HepG2 (cell line): ENCODE measurements around the gene NIT2. TPM values are rescaled to one million over a fixed set of nuclear protein-coding genes. Genes with fewer than 3 reads are reported as not detected.

ENCODE experiments used
- ATAC-seq: fragments of 200-7000 bp; cut with Tn5 transposase; 3 replicates; pipeline ENCODE4 v1.9.1; 2020; ENCODE audit warnings: mild to moderate bottlenecking, moderate library complexity
- BruUV-seq: library from RNA; stranded (reverse); fragments of 400-500 nt; replicated peaks from 2 replicates; lab custom pipeline; 2021; lab: Mats Ljungman, UMichigan
- CTCF ChIA-PET: fragments of 300-600 bp; formaldehyde crosslinking; extraction: SDS; loops from one replicate; lab custom pipeline; 2021; ENCODE audit warnings: low total read pairs, inconsistent platforms, low intra/inter-chr PET ratio; lab: Yijun Ruan, JAX
- POLR2A ChIA-PET: fragments of 350-600 bp; sonication (Branson Sonifier 250); formaldehyde crosslinking; loops from one replicate; lab custom pipeline; 2020; ENCODE audit warnings: antibody characterized with exemption, inconsistent platforms; lab: Yijun Ruan, JAX
- DNase-seq: peaks from one replicate; pipeline ENCODE4 v3.0.0-alpha.2; 2015; ENCODE audit warnings: low spot score
- FAIRE-seq: peaks from 3 replicates; lab custom pipeline; 2011; peaks lifted over from hg19 to GRCh38; lab: Jason Lieb, UNC
- H2AFZ ChIP-seq: one replicate; pipeline ENCODE4 v1.6.1; 2011; ENCODE audit warnings: low read length, inconsistent platforms
- H3K27ac ChIP-seq: fragments of 300-600 bp; 3 replicates; pipeline ENCODE4 v1.8.0; 2011; ENCODE audit warnings: mixed run types, mild to moderate bottlenecking, mixed read lengths, low read length, inconsistent platforms; ENCODE audit not compliant: insufficient read depth; ENCODE audit errors: extremely low read length
- H3K27me3 ChIP-seq, 2 experiments: fragments of 200-600 bp in 1 of 2; 2 replicates in 1 of 2; 3 replicates in 1 of 2; pipeline versions ENCODE4 v1.6.0 to v1.8.0; 2011; ENCODE audit warnings: low read length in 2 of 2, mild to moderate bottlenecking in 2 of 2, moderate library complexity in 2 of 2, inconsistent platforms in 1 of 2; ENCODE audit not compliant: insufficient read depth in 2 of 2, control insufficient read depth in 1 of 2
- H3K36me3 ChIP-seq, 2 experiments: fragments of 200-600 bp in 1 of 2; replicated peaks in 1 of 2; 2 replicates in 1 of 2; 3 replicates in 1 of 2; pipeline versions ENCODE4 v1.5.1 to v1.8.0; 2011; ENCODE audit warnings: low read length in 2 of 2, inconsistent platforms in 1 of 2; ENCODE audit not compliant: insufficient read depth in 2 of 2, control insufficient read depth in 1 of 2
- H3K4me1 ChIP-seq: 2 replicates; pipeline ENCODE4 v1.5.1; 2012; ENCODE audit warnings: low read length, inconsistent platforms; ENCODE audit not compliant: insufficient read depth
- H3K4me2 ChIP-seq: 2 replicates; pipeline ENCODE4 v1.6.0; 2011; ENCODE audit warnings: low read depth, low read length, inconsistent platforms
- H3K4me3 ChIP-seq, 3 experiments: fragments of 200-600 bp in 1 of 3; sonication (generic), shearing (Covaris generic) in 1 of 3; replicated peaks in 1 of 3; 2 replicates each; pipeline ENCODE4 v1.5.1; 2011 to 2016; ENCODE audit warnings: low read length in 3 of 3, inconsistent platforms in 2 of 3, low read depth in 2 of 3, mild to moderate bottlenecking in 2 of 3, control low read depth in 1 of 3, mixed read lengths in 1 of 3; ENCODE audit not compliant: insufficient read depth in 1 of 3
- H3K79me2 ChIP-seq: one replicate; pipeline ENCODE4 v1.6.1; 2011; ENCODE audit warnings: low read length, inconsistent platforms; ENCODE audit not compliant: insufficient read depth
- H3K9ac ChIP-seq: 2 replicates; pipeline ENCODE4 v1.6.0; 2011; ENCODE audit warnings: mild to moderate bottlenecking, low read depth, low read length, inconsistent platforms; ENCODE audit not compliant: insufficient read depth
- H3K9me3 ChIP-seq: 2 replicates; pipeline ENCODE4 v1.5.1; 2012; ENCODE audit warnings: mild to moderate bottlenecking, low read length
- H4K20me1 ChIP-seq: 2 replicates; pipeline ENCODE4 v1.6.0; 2011; ENCODE audit warnings: inconsistent platforms, mild to moderate bottlenecking, low read length, moderate library complexity; ENCODE audit not compliant: insufficient read depth
- ERF ChIP-seq: IDR thresholded peaks from 2 replicates; pipeline ENCODE4 v1.6.1; 2018; ENCODE audit warnings: missing biosample characterization, missing genetic modification reagents
- JUNB ChIP-seq: sonication (generic); formaldehyde crosslinking; IDR thresholded peaks from 2 replicates; pipeline ENCODE4 v1.8.0; 2022; ENCODE audit warnings: missing genetic modification reagents, mild to moderate bottlenecking, borderline replicate concordance
- KDM1A ChIP-seq: IDR thresholded peaks from 2 replicates; pipeline ENCODE4 v1.6.1; 2016; ENCODE audit warnings: missing compliant biosample characterization
- NKX3-1 ChIP-seq: sonication (generic); formaldehyde crosslinking; IDR thresholded peaks from 2 replicates; pipeline ENCODE4 v1.5.0; 2020; ENCODE audit warnings: missing genetic modification reagents
- SP140L ChIP-seq: sonication (generic); formaldehyde crosslinking; IDR thresholded peaks from 2 replicates; pipeline ENCODE4 v1.4.0; 2020; ENCODE audit warnings: missing genetic modification reagents, borderline replicate concordance
- ZBTB38 ChIP-seq: sonication (generic); formaldehyde crosslinking; IDR thresholded peaks from 2 replicates; pipeline ENCODE4 v1.5.1; 2020; ENCODE audit warnings: mild to moderate bottlenecking, missing genetic modification reagents
- ZNF251 ChIP-seq: sonication (generic); formaldehyde crosslinking; IDR thresholded peaks from 2 replicates; pipeline ENCODE4 v1.9.0; 2021; ENCODE audit warnings: mild to moderate bottlenecking, missing genetic modification reagents
- WGBS: methylation state at CpG from one replicate; pipeline ENCODE4 v1.1.6; 2017; ENCODE audit warnings: low lambda C conversion rate; 5-methylcytosine and 5-hydroxymethylcytosine counted together
- in situ Hi-C: cut with HindIII; loops from 2 replicates; pipeline ENCODE4 v1.10.0; 2017; ENCODE audit warnings: low pct_unique_long_range_greater_than_20kb; ENCODE audit not compliant: extremely low pct_ligation_motif_present
- intact Hi-C: fragments of 100-400 bp; cut with micrococcal nuclease; formaldehyde crosslinking; loops from one replicate; pipeline ENCODE4 v1.10.0; 2022; ENCODE audit not compliant: unreplicated experiment
- polyA plus RNA-seq, 8 experiments: library from polyadenylated mRNA; depleted of rRNA in 3 of 8; stranded (reverse) in 7 of 8; unstranded in 1 of 8; fragments of >200 nt; fragmentation: Illumina TruSeq in 4 of 8; extraction: Trizol in 4 of 8; gene quantifications; 2 replicates each; pipeline versions ENCODE4 v1.2.1 to v1.2.3, GENCODE V29; 2011 to 2016; ENCODE audit warnings: low read depth in 4 of 8, missing spikeins in 1 of 8, mixed read lengths in 1 of 8; ENCODE audit not compliant: insufficient read depth in 1 of 8
- total RNA-seq, 5 experiments: library from RNA; depleted of rRNA; stranded (reverse); fragments of >200 nt; fragmentation: Illumina TruSeq; extraction: Trizol; gene quantifications; 2 replicates each; pipeline ENCODE4 v1.2.3, GENCODE V29; 2016; ENCODE audit warnings: low read depth in 1 of 5
- TF ChIP-seq, protein P1 (sequence below): sonication (generic); formaldehyde crosslinking; conservative IDR thresholded peaks from 2 replicates; pipeline ENCODE4 v1.4.0; 2020; ENCODE audit warnings: missing genetic modification reagents
- TF ChIP-seq, protein P2 (sequence below): sonication (generic); formaldehyde crosslinking; IDR thresholded peaks from 2 replicates; pipeline ENCODE4 v1.4.0; 2020; ENCODE audit warnings: missing genetic modification reagents
- TF ChIP-seq, protein P3 (sequence below): sonication (generic); formaldehyde crosslinking; IDR thresholded peaks from 2 replicates; pipeline ENCODE4 v1.5.0; 2020; ENCODE audit warnings: missing genetic modification reagents
- TF ChIP-seq, protein P4 (sequence below): sonication (generic); formaldehyde crosslinking; IDR thresholded peaks from 2 replicates; pipeline ENCODE4 v1.4.0; 2020; ENCODE audit warnings: missing genetic modification reagents, mild to moderate bottlenecking, borderline replicate concordance
- TF ChIP-seq, protein P5 (sequence below): sonication (generic); formaldehyde crosslinking; IDR thresholded peaks from 2 replicates; pipeline ENCODE4 v1.4.0; 2020; ENCODE audit warnings: low read depth, mild to moderate bottlenecking, missing genetic modification reagents
- TF ChIP-seq, protein P6 (sequence below): sonication (generic); formaldehyde crosslinking; IDR thresholded peaks from 2 replicates; pipeline ENCODE4 v1.5.1; 2020; ENCODE audit warnings: mild to moderate bottlenecking, missing genetic modification reagents, moderate library complexity
- TF ChIP-seq, protein P7 (sequence below): IDR thresholded peaks from 2 replicates; pipeline ENCODE4 v1.6.1; 2016

The NIT2 gene
- total and polyA plus RNA-seq, 2 of the 13 experiments (the other 11 are each of a cell fraction or from before 2014, with no cell fraction given): 43.4 to 49.1 TPM

DNA sequence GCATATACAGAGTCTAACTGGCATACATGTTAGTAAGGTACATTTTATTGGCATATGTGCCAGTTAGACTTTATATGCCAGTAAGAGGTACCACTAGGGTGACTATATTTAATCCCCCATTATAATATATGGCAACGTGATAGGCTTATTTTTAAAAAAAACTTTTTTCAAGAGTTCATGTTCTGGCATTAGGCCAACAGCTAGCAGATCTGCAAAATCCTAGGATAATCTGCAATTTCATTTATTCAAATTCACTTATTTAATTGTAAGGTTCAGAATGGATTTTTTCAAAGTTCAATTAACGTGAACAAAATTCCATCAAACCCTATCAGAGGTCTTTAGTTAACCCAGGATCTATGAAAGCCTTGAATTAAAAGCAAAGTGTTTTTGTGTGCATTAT lies 31.9 kb downstream of the NIT2 start (continued):
- TF ChIP-seq, protein P1, sequence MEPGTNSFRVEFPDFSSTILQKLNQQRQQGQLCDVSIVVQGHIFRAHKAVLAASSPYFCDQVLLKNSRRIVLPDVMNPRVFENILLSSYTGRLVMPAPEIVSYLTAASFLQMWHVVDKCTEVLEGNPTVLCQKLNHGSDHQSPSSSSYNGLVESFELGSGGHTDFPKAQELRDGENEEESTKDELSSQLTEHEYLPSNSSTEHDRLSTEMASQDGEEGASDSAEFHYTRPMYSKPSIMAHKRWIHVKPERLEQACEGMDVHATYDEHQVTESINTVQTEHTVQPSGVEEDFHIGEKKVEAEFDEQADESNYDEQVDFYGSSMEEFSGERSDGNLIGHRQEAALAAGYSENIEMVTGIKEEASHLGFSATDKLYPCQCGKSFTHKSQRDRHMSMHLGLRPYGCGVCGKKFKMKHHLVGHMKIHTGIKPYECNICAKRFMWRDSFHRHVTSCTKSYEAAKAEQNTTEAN: no peak
- TF ChIP-seq, protein P2, sequence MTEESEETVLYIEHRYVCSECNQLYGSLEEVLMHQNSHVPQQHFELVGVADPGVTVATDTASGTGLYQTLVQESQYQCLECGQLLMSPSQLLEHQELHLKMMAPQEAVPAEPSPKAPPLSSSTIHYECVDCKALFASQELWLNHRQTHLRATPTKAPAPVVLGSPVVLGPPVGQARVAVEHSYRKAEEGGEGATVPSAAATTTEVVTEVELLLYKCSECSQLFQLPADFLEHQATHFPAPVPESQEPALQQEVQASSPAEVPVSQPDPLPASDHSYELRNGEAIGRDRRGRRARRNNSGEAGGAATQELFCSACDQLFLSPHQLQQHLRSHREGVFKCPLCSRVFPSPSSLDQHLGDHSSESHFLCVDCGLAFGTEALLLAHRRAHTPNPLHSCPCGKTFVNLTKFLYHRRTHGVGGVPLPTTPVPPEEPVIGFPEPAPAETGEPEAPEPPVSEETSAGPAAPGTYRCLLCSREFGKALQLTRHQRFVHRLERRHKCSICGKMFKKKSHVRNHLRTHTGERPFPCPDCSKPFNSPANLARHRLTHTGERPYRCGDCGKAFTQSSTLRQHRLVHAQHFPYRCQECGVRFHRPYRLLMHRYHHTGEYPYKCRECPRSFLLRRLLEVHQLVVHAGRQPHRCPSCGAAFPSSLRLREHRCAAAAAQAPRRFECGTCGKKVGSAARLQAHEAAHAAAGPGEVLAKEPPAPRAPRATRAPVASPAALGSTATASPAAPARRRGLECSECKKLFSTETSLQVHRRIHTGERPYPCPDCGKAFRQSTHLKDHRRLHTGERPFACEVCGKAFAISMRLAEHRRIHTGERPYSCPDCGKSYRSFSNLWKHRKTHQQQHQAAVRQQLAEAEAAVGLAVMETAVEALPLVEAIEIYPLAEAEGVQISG (CRISPR knock-in tag): no peak
- no peak for TF ChIP-seq ZBTB38
- TF ChIP-seq, all 625 proteins: peak for 0

DNA sequence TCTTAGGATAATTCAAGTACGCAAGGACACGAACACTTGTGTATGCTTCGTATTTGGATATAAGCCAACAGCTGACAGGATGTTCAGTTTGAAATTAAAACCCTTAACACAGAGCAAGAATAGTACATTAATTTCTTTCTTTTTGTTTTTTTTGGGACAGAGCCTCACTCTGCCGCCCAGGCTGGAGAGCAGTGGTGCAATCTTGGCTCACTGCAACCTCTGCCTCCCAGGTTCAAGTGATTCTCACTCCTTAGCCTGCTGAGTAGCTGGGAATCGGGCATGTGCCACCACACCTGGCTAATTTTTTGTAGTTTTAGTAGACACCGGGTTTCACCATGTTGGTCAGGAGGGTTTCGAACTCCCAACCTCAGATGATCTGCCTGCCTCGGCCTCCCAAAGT lies 33.9 kb downstream of the NIT2 start:
- intact Hi-C loops (no loop called here), in situ Hi-C loops (no loop called here)
- TF ChIP-seq, protein P3, sequence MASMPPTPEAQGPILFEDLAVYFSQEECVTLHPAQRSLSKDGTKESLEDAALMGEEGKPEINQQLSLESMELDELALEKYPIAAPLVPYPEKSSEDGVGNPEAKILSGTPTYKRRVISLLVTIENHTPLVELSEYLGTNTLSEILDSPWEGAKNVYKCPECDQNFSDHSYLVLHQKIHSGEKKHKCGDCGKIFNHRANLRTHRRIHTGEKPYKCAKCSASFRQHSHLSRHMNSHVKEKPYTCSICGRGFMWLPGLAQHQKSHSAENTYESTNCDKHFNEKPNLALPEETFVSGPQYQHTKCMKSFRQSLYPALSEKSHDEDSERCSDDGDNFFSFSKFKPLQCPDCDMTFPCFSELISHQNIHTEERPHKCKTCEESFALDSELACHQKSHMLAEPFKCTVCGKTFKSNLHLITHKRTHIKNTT (CRISPR knock-in tag): no peak
- TF ChIP-seq SP140L (CRISPR knock-in tag) (no peak), ERF (CRISPR knock-in tag) (no peak), JUNB (CRISPR knock-in tag) (no peak), ZNF251 (no peak), NKX3-1 (CRISPR knock-in tag) (no peak), KDM1A (CRISPR knock-in tag) (no peak)
- TF ChIP-seq, protein P4, sequence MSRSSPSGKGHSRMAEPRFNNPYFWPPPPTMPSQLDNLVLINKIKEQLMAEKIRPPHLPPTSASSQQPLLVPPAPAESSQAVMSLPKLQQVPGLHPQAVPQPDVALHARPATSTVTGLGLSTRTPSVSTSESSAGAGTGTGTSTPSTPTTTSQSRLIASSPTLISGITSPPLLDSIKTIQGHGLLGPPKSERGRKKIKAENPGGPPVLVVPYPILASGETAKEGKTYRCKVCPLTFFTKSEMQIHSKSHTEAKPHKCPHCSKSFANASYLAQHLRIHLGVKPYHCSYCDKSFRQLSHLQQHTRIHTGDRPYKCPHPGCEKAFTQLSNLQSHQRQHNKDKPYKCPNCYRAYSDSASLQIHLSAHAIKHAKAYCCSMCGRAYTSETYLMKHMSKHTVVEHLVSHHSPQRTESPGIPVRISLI (CRISPR knock-in tag): no peak
- TF ChIP-seq, protein P5, sequence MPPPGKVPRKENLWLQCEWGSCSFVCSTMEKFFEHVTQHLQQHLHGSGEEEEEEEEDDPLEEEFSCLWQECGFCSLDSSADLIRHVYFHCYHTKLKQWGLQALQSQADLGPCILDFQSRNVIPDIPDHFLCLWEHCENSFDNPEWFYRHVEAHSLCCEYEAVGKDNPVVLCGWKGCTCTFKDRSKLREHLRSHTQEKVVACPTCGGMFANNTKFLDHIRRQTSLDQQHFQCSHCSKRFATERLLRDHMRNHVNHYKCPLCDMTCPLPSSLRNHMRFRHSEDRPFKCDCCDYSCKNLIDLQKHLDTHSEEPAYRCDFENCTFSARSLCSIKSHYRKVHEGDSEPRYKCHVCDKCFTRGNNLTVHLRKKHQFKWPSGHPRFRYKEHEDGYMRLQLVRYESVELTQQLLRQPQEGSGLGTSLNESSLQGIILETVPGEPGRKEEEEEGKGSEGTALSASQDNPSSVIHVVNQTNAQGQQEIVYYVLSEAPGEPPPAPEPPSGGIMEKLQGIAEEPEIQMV: no peak
- TF ChIP-seq, protein P6, sequence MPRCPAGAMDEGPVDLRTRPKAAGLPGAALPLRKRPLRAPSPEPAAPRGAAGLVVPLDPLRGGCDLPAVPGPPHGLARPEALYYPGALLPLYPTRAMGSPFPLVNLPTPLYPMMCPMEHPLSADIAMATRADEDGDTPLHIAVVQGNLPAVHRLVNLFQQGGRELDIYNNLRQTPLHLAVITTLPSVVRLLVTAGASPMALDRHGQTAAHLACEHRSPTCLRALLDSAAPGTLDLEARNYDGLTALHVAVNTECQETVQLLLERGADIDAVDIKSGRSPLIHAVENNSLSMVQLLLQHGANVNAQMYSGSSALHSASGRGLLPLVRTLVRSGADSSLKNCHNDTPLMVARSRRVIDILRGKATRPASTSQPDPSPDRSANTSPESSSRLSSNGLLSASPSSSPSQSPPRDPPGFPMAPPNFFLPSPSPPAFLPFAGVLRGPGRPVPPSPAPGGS: no peak
- TF ChIP-seq, protein P7, sequence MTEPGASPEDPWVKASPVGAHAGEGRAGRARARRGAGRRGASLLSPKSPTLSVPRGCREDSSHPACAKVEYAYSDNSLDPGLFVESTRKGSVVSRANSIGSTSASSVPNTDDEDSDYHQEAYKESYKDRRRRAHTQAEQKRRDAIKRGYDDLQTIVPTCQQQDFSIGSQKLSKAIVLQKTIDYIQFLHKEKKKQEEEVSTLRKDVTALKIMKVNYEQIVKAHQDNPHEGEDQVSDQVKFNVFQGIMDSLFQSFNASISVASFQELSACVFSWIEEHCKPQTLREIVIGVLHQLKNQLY (CRISPR knock-in tag): no peak

More for the DNA sequence above, 33.9 kb downstream of the NIT2 start:
- H3K9ac ChIP-seq: no peak overlapping the region
- BruUV-seq: no TSS peak
- H3K4me1 ChIP-seq: no peaks in the 10 kb centered on the region
- no peak overlapping the region for H2AFZ ChIP-seq
- WGBS: 93% methylated on average over 8 of the region's 8 CpGs
- no peaks in the 10 kb centered on the region for H3K27me3 ChIP-seq
- H3K4me2 ChIP-seq: no peak overlapping the region
- H3K36me3 ChIP-seq: peaks cover 11 to 79% of the 10 kb centered on the region in 2 experiments
- no peaks in the 10 kb centered on the region for H3K9me3 ChIP-seq
- ATAC-seq (no peak), DNase-seq (no peak), FAIRE-seq (no peak)
- POLR2A ChIA-PET: no interaction called here
- CTCF ChIA-PET: no interaction called here
- H3K79me2 ChIP-seq: peaks cover 3% of the 10 kb centered on the region
- no peak overlapping the region for H3K4me3 ChIP-seq
- no peak overlapping the region for H3K27ac ChIP-seq
- H4K20me1 ChIP-seq: no peaks in the 10 kb centered on the region
